Cardiac septum (tissue), 1 donor: Measurements from ENCODE around the gene PABPC3. TPM values are rescaled to one million over a fixed set of nuclear protein-coding genes. Genes with fewer than 3 reads are reported as not detected.

Experiments used
- DNase-seq: peaks from one replicate; pipeline ENCODE4 v3.0.0-alpha.2; 2020; ENCODE audit warnings: low spot score
- intact Hi-C: fragments of 100-400 bp; cut with DNase I; formaldehyde crosslinking; loops from one replicate; pipeline ENCODE4 v1.14.0; 2022
- long read RNA-seq: library from polyadenylated mRNA; unstranded; transcript quantifications from one replicate; pipeline ENCODE4 v2.0.0, GENCODE V29; 2021
- total RNA-seq: library from RNA; stranded (reverse); fragmentation: NEBNext Ultra II Directional; extraction: Animal tissue kit (Norgen Biotek cat#: 25700); gene quantifications from one replicate; pipeline ENCODE4 v1.2.1, GENCODE V29; 2021
- donor health status: DM: no; HTN: no; CAD: no.

PABPC3 gene
- not detected for total RNA-seq
- long read RNA-seq, result 0 reads

- intact Hi-C loops, result no loop called here
- DNase-seq, result no peak
These were observed at the start of gene PABPC3 for GRCh38 chr13:25095851-25096453. Gene PABPC3 (plus strand): TSS chr13:25096136. CDS start chr13:25096199, 63 bp downstream.

- no peak for DNase-seq
- intact Hi-C loops, result no loop called here
These were observed 49.5 kb upstream of the PABPC3 start for GRCh38 chr13:25046274-25046984.

GRCh38 chr13:25046985-25047511 is 48.9 kb upstream of the PABPC3 start:
- DNase-seq, result no peak

GRCh38 chr13:25051065-25051464 is 44.9 kb upstream of the PABPC3 start:
- DNase-seq, result no peak
- intact Hi-C loops, result no loop called here

More at GRCh38 chr13:25046985-25047511, 48.9 kb upstream of the PABPC3 start:
- intact Hi-C loops, result no loop called here

GRCh38 chr13:25059166-25059565 is 36.8 kb upstream of the PABPC3 start:
- DNase-seq, result no peak
- intact Hi-C loops, result no loop called here

- DNase-seq, result no peak
- intact Hi-C loops, result no loop called here
These were observed 36.0 kb upstream of the PABPC3 start for GRCh38 chr13:25059958-25060357.

- DNase-seq, result no peak
- intact Hi-C loops, result no loop called here
These were observed 33.5 kb upstream of the PABPC3 start for GRCh38 chr13:25062479-25062878.

- intact Hi-C loops, result no loop called here
- DNase-seq, result no peak
These were observed 31.5 kb upstream of the PABPC3 start for GRCh38 chr13:25064396-25064795.

- intact Hi-C loops, result no loop called here
- DNase-seq, result no peak
These were observed 29.8 kb upstream of the PABPC3 start for GRCh38 chr13:25065974-25066770.

GRCh38 chr13:25067064-25067463 is 28.9 kb upstream of the PABPC3 start:
- DNase-seq, result no peak
- intact Hi-C loops, result no loop called here

GRCh38 chr13:25068810-25069209 is 27.1 kb upstream of the PABPC3 start:
- no peak for DNase-seq
- intact Hi-C loops, result no loop called here

- no peak for DNase-seq
- intact Hi-C loops, result no loop called here
These were observed 26.7 kb upstream of the PABPC3 start for GRCh38 chr13:25069236-25069635.

GRCh38 chr13:25069911-25070310 is 26.0 kb upstream of the PABPC3 start:
- no peak for DNase-seq
- intact Hi-C loops, result no loop called here

GRCh38 chr13:25080773-25081172 is 15.2 kb upstream of the PABPC3 start:
- DNase-seq, result no peak
- intact Hi-C loops, result no loop called here

- intact Hi-C loops, result no loop called here
These were observed 11.8 kb upstream of the PABPC3 start for GRCh38 chr13:25084096-25084495.

GRCh38 chr13:25085125-25085742 is 10.7 kb upstream of the PABPC3 start:
- intact Hi-C loops, result no loop called here
- no peak for DNase-seq

More at GRCh38 chr13:25084096-25084495, 11.8 kb upstream of the PABPC3 start:
- DNase-seq, result no peak

GRCh38 chr13:25088562-25089221 is 7.2 kb upstream of the PABPC3 start:
- DNase-seq, result no peak
- intact Hi-C loops, result no loop called here

- intact Hi-C loops, result no loop called here
- no peak for DNase-seq
These were observed 1.5 kb downstream of the PABPC3 start for GRCh38 chr13:25097426-25097825.

GRCh38 chr13:25103711-25104110 is 7.8 kb downstream of the PABPC3 start:
- intact Hi-C loops, result no loop called here
- no peak for DNase-seq
